OCI-LY3 (cell line): ENCODE results near the gene TMEM89.

Experiments
- H2AFZ ChIP-seq: fragments of 200-600, 300-600 bp; shearing (Covaris generic); 2 replicates; pipeline ENCODE4 v1.6.0; 2014; ENCODE audit warnings: antibody characterized with exemption, low read depth, low read length
- H3K27ac ChIP-seq: fragments of 200-600, 300-600 bp; sonication (generic); 2 replicates; pipeline ENCODE4 v1.5.1; 2014; ENCODE audit warnings: mild to moderate bottlenecking, low read length, moderate library complexity, mixed read lengths
- H3K27me3 ChIP-seq: fragments of 200-600, 300-600 bp; sonication (generic); 2 replicates; pipeline ENCODE4 v1.6.1; 2014; ENCODE audit warnings: low read depth, low read length, mixed read lengths
- H3K36me3 ChIP-seq: fragments of 200-600, 300-600 bp; sonication (generic); replicated peaks from 2 replicates; pipeline ENCODE3; 2014; ENCODE audit warnings: low read depth, low read length, mixed read lengths
- H3K4me1 ChIP-seq: fragments of 300-600, 200-600 bp; sonication (generic); 2 replicates; pipeline ENCODE4 v1.6.1; 2014; ENCODE audit warnings: low read length, mixed read lengths
- H3K4me2 ChIP-seq: fragments of 200-600, 300-600 bp; sonication (generic); 2 replicates; pipeline ENCODE4 v1.6.1; 2014; ENCODE audit warnings: low read length, mixed read lengths
- H3K4me3 ChIP-seq: fragments of 300-600, 200-600 bp; sonication (generic); 2 replicates; pipeline ENCODE4 v1.5.1; 2014; ENCODE audit warnings: antibody characterized with exemption, mild to moderate bottlenecking, low read length, moderate library complexity
- H3K79me2 ChIP-seq: fragments of 300-600, 200-600 bp; shearing (Covaris generic); 2 replicates; pipeline ENCODE4 v1.6.1; 2014; ENCODE audit warnings: mild to moderate bottlenecking, low read length, mixed read lengths
- H3K9ac ChIP-seq: fragments of 300-600, 200-600 bp; shearing (Covaris generic); 2 replicates; pipeline ENCODE4 v1.6.0; 2014; ENCODE audit warnings: mild to moderate bottlenecking, low read length, moderate library complexity
- H3K9me3 ChIP-seq: fragments of 200-600, 300-600 bp; shearing (Covaris generic); 2 replicates; pipeline ENCODE4 v1.6.1; 2014; ENCODE audit warnings: low read length, mixed read lengths; ENCODE audit not compliant: insufficient read depth
- H4K20me1 ChIP-seq: fragments of 200-600, 300-600 bp; sonication (generic); 2 replicates; pipeline ENCODE4 v1.6.1; 2016; ENCODE audit warnings: low read length, mixed read lengths; ENCODE audit not compliant: insufficient read depth
- CTCF ChIP-seq: fragments of 200-600, 300-600 bp; sonication (generic); IDR thresholded peaks from 2 replicates; pipeline ENCODE4 v1.5.1; 2014; ENCODE audit warnings: antibody characterized with exemption, low read length, low read depth
- EZH2phosphoT487 ChIP-seq: fragments of 200-600 bp; shearing (Covaris generic); IDR thresholded peaks from 2 replicates; pipeline ENCODE4 v1.6.1; 2018; ENCODE audit warnings: antibody characterized with exemption, mixed run types, low read depth

TMEM89 gene

GRCh38 chr3:48592519-48593087 lies 29.0 kb downstream of the TMEM89 start:
- H3K4me3 ChIP-seq = no peak overlapping the region
- no peak overlapping the region for H2AFZ ChIP-seq
- no peaks in the 10 kb centered on the region for H4K20me1 ChIP-seq
- no peak overlapping the region for H3K27ac ChIP-seq
- H3K4me1 ChIP-seq = no peaks in the 10 kb centered on the region
- peaks cover 3% of the 10 kb centered on the region for H3K36me3 ChIP-seq
- no peak for TF ChIP-seq EZH2phosphoT487
- TF ChIP-seq CTCF = no peak
- H3K9me3 ChIP-seq = no peaks in the 10 kb centered on the region
- no peak overlapping the region for H3K4me2 ChIP-seq
- H3K9ac ChIP-seq = no peak overlapping the region
- H3K79me2 ChIP-seq = no peaks in the 10 kb centered on the region
- no peaks in the 10 kb centered on the region for H3K27me3 ChIP-seq

- Histone ChIP-seq H3K9me3 (no peaks in the 10 kb centered on the region), H4K20me1 (no peaks in the 10 kb centered on the region), H3K27me3 (no peaks in the 10 kb centered on the region), H3K4me1 (no peaks in the 10 kb centered on the region), H2AFZ (no peak overlapping the region), H3K27ac (no peak overlapping the region), H3K36me3 (no peaks in the 10 kb centered on the region), H3K4me2 (no peak overlapping the region), H3K4me3 (no peak overlapping the region), H3K79me2 (no peaks in the 10 kb centered on the region), H3K9ac (no peak overlapping the region)
- TF ChIP-seq EZH2phosphoT487 (no peak), CTCF (no peak)
These were observed 29.6 kb downstream of the TMEM89 start for GRCh38 chr3:48591886-48592518.

GRCh38 chr3:48591436-48591835 lies 30.1 kb downstream of the TMEM89 start:
- Histone ChIP-seq H3K4me2 (no peak overlapping the region), H3K4me1 (no peaks in the 10 kb centered on the region), H3K27me3 (no peaks in the 10 kb centered on the region), H2AFZ (no peak overlapping the region), H3K79me2 (no peaks in the 10 kb centered on the region), H3K9me3 (no peaks in the 10 kb centered on the region), H3K4me3 (no peak overlapping the region), H3K27ac (no peak overlapping the region), H3K36me3 (no peaks in the 10 kb centered on the region), H4K20me1 (no peaks in the 10 kb centered on the region), H3K9ac (no peak overlapping the region)
- TF ChIP-seq EZH2phosphoT487 (no peak), CTCF (no peak)

- TF ChIP-seq EZH2phosphoT487 = no peak
- no peak for TF ChIP-seq CTCF
- no peak overlapping the region for H3K27ac ChIP-seq
- no peaks in the 10 kb centered on the region for H3K9me3 ChIP-seq
- H3K36me3 ChIP-seq = no peaks in the 10 kb centered on the region
- no peaks in the 10 kb centered on the region for H3K27me3 ChIP-seq
- H3K9ac ChIP-seq = no peak overlapping the region
- no peak overlapping the region for H3K4me2 ChIP-seq
- H3K79me2 ChIP-seq = no peaks in the 10 kb centered on the region
- H4K20me1 ChIP-seq = no peaks in the 10 kb centered on the region
- H3K4me3 ChIP-seq = no peak overlapping the region
- H2AFZ ChIP-seq = no peak overlapping the region
- no peaks in the 10 kb centered on the region for H3K4me1 ChIP-seq
These were observed 33.3 kb downstream of the TMEM89 start for GRCh38 chr3:48588230-48588629.
